SJCRH30 (cell line): ENCODE data around the gene ZFYVE21. TPM values are rescaled to one million over a fixed set of nuclear protein-coding genes. Genes with fewer than 3 reads are reported as not detected.
A peak's percentile ranks its signal among the peaks of the same experiment; 100 is the strongest.
"Not testable (repeated sequence)": the region's sequence is repeated elsewhere in the genome, so short reads cannot be mapped to it uniquely, and the experiment has no call there.

ENCODE experiments used
- DNase-seq, 2 experiments: peaks; one replicate each; pipeline ENCODE4 v3.0.0-alpha.2; 2015 to 2020
- H3K27ac ChIP-seq: fragments of 250-450 bp; sonication (Bioruptor Pico); 2 replicates; pipeline ENCODE4 v1.5.1; 2020; ENCODE audit warnings: mild to moderate bottlenecking, moderate library complexity
- H3K27me3 ChIP-seq: fragments of 250-450 bp; sonication (Bioruptor Pico); 2 replicates; pipeline ENCODE4 v1.5.1; 2020; ENCODE audit warnings: mild to moderate bottlenecking, moderate library complexity
- H3K36me3 ChIP-seq: fragments of 250-450 bp; sonication (Bioruptor Pico); 2 replicates; pipeline ENCODE4 v1.5.1; 2020; ENCODE audit warnings: mild to moderate bottlenecking, moderate library complexity
- H3K4me1 ChIP-seq: fragments of 250-450 bp; sonication (Bioruptor Pico); 2 replicates; pipeline ENCODE4 v1.5.1; 2020; ENCODE audit warnings: mild to moderate bottlenecking, moderate library complexity
- H3K4me3 ChIP-seq: fragments of 250-450 bp; sonication (Bioruptor Pico); 2 replicates; pipeline ENCODE4 v1.5.1; 2020; ENCODE audit warnings: mild to moderate bottlenecking, moderate library complexity
- H3K9me3 ChIP-seq: fragments of 250-450 bp; sonication (Bioruptor Pico); replicated peaks from 2 replicates; pipeline ENCODE4 v1.5.1; 2020; ENCODE audit warnings: mild to moderate bottlenecking, moderate library complexity
- total RNA-seq: library from RNA; depleted of rRNA; stranded (reverse); fragments of >200 nt; shearing (Covaris generic); gene quantifications from 2 replicates; pipeline ENCODE4 v1.2.3, GENCODE V29; 2014

Gene ZFYVE21
- total RNA-seq, 1 experiment from 2014 or later = 28.3 TPM

DNA sequence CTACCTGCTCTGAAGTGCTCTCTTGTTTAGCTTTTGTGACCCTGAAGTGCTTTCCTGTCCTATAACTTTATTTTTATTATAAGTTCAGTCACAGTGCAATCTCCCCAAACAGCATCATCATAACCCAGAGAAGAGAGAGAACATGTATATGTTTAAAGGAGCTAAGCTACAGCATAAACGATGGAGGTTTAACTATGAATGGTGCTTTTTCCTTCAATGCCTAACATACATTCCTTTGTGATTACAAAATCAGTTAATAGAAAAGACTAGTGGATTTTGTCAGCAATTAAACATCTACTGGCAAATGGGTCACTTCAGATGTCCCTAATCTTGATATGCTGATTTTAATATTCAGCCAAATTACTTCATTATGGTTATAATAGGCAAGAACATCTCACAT is 46.4 kb downstream of the ZFYVE21 start:
- Histone ChIP-seq H3K4me1 (no peaks in the 10 kb centered on the region), H3K27me3 (no peaks in the 10 kb centered on the region), H3K27ac (no peak overlapping the region), H3K36me3 (no peaks in the 10 kb centered on the region), H3K4me3 (no peak overlapping the region), H3K9me3 (peaks cover 5% of the 10 kb centered on the region; the same call in 1 of the 2 replicates)
- no peak for DNase-seq

DNA sequence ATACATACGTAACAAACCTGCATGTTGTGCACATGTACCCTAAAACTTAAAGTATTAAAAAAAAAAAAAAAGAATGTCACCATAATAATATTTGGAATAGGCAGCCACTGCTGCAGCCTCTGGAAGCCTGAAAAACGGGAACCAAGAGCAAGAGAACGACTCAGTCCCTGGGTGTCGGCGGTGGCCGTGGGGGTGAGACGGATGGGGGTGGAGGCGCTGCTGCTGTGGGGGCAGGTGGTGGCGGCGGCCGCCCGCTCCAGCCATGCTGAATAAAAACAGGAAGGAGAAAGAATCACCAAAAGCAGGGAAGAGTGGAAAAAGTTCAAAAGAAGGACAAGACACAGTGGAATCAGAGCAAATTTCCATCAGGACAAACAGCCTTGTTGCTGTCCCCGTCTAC is 46.9 kb downstream of the ZFYVE21 start:
- Histone ChIP-seq H3K4me1 (no peaks in the 10 kb centered on the region), H3K4me3 (no peak overlapping the region), H3K27ac (no peak overlapping the region), H3K36me3 (no peaks in the 10 kb centered on the region), H3K9me3 (peaks cover 5% of the 10 kb centered on the region; the same call in 1 of the 2 replicates), H3K27me3 (no peaks in the 10 kb centered on the region)
- no peak for DNase-seq

DNA sequence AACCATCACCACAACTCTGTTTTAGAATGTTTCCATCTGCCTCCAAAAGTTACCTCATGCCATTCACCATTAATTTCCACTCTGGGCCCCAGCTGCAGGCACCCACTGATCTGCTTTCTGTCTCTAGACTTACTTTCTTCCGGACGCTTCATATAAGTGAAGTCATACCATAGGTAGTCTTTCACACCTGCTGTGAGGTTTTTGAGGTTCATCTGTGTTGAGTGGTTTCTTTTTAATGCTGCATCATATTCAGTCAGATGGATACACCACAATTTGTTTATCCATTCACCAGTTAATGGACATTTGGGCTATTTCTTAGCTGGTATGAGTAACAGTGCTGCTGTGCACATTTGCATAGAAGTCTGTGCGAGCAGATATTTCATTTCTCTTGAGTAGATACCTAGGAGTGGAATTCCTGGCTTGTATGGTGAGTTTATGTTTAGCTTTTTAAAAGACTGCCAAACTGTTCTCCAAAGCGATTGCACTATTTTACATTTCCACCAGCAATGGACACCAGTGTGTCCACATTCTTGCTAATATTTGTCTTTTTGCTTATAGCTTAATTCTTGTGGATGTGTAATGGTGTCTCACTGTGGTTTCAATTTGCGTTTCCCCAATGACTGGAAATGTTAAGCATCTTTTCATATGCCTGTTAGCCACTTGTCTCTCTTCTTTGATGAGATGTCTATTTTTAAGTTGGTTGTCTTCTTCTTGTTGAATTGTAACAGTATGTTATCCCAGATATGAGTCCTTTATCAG is 48.3 kb downstream of the ZFYVE21 start:
- DNase-seq = no peak
- no peaks in the 10 kb centered on the region for H3K27me3 ChIP-seq

DNA sequence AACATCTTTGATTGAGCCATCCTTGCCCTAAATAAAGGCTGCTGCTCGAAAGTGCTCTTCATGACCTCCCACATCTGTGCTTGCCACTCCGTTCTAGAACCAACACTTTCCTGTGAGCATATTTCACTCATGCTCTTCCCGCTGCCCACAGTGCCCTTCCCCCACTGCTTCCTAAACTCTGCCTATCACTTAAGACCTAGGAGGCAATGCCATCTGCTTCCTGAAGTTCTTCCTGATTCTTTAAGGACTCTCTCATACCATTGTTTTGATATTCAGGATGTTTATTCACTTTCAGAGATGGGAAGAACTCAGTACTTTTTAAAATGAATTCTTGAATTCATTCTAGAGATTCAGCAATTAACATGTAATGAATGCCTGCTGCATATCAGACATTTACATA is 49.9 kb downstream of the ZFYVE21 start:
- Histone ChIP-seq H3K4me1 (no peaks in the 10 kb centered on the region), H3K36me3 (no peaks in the 10 kb centered on the region), H3K27ac (no peak overlapping the region), H3K9me3 (peaks cover 5% of the 10 kb centered on the region; the same call in 1 of the 2 replicates), H3K4me3 (no peak overlapping the region), H3K27me3 (no peaks in the 10 kb centered on the region)
- DNase-seq = no peak

More for the DNA sequence above, 48.3 kb downstream of the ZFYVE21 start:
- no peak overlapping the region for H3K4me3 ChIP-seq
- no peaks in the 10 kb centered on the region for H3K4me1 ChIP-seq
- H3K36me3 ChIP-seq = no peaks in the 10 kb centered on the region
- H3K27ac ChIP-seq = no peak overlapping the region
- H3K9me3 ChIP-seq = peaks cover 5% of the 10 kb centered on the region; the same call in 1 of the 2 replicates

DNA sequence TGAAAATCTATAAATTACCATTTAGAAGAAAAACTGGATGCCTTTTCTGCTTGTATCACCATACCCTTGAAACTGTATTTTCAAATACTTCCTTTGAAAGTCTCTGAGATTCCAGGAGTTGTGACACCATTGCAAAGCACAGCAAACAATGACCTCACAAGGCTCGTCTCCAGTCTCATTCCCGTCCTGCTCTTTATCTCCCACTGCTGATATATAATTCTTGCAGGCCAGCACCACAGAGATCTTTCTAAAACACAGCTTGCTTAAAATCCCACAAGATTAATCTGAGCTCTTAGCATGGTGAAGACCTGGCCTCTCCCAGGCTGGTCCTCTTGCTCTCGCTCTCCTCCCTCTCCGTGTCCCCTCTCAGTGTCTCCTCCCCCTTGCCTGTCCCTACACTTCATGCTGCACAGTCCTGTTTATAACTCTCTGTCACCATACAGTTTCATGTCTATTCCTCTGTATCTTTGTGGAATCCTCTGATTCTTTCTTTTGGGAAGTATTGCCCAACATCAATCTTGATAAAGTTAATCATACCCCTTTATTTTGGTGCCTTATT is 51.8 kb downstream of the ZFYVE21 start:
- Histone ChIP-seq H3K36me3 (peaks cover 4% of the 10 kb centered on the region), H3K27ac (no peak overlapping the region), H3K9me3 (peaks cover 11% of the 10 kb centered on the region; the same call in 1 of the 2 replicates), H3K4me3 (no peak overlapping the region), H3K27me3 (no peaks in the 10 kb centered on the region), H3K4me1 (no peaks in the 10 kb centered on the region)
- DNase-seq = no peak

DNA sequence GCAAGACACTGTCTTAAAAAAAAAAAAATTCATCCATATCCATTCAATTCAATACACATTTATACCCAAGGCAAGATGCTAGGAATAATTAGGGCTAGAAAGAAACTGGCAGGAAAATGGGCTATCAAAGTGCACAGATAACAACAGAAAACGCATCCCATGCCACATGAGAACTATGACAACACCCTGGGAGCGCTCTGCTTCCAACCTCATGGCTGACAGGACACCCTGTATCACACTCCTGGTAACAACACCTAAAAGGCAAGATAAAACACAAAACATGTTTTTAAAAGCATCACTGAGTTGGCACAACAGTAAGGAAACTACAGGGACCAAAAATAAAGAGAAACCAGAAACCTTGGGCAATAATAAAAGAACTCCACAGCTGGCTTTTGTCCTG is 54.9 kb downstream of the ZFYVE21 start:
- DNase-seq = no peak
- no peak overlapping the region for H3K27ac ChIP-seq

DNA sequence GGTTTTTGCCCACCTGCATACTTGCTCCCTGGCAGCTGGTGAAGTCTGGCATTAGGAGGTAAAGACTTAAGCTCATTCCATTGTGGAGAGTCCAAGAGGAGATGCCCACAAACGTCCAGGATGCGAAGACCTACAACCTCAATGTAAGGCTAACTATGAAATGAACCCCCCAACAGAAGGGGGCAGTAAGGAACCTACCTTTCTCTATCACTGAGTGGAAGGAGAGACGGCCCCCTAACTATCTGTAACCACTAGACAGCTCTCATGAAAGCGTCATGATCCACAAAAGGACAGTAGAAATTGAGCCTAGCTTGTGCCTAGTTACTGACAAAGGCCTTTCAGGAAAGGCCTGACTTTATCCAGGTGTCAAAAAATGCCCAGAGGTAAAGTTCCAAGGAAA is 55.3 kb downstream of the ZFYVE21 start:
- Histone ChIP-seq H3K36me3 (peaks cover 7% of the 10 kb centered on the region), H3K4me1 (no peaks in the 10 kb centered on the region), H3K27ac (no peak overlapping the region), H3K27me3 (no peaks in the 10 kb centered on the region), H3K9me3 (peaks cover 6% of the 10 kb centered on the region; the same call in 1 of the 2 replicates), H3K4me3 (no peak overlapping the region)
- peak in 1 of 2 experiments; percentile 26 for DNase-seq

More for the DNA sequence above, 54.9 kb downstream of the ZFYVE21 start:
- Histone ChIP-seq H3K36me3 (peaks cover 7% of the 10 kb centered on the region), H3K4me3 (no peak overlapping the region), H3K9me3 (peaks cover 7% of the 10 kb centered on the region; the same call in 1 of the 2 replicates), H3K4me1 (no peaks in the 10 kb centered on the region), H3K27me3 (no peaks in the 10 kb centered on the region)

DNA sequence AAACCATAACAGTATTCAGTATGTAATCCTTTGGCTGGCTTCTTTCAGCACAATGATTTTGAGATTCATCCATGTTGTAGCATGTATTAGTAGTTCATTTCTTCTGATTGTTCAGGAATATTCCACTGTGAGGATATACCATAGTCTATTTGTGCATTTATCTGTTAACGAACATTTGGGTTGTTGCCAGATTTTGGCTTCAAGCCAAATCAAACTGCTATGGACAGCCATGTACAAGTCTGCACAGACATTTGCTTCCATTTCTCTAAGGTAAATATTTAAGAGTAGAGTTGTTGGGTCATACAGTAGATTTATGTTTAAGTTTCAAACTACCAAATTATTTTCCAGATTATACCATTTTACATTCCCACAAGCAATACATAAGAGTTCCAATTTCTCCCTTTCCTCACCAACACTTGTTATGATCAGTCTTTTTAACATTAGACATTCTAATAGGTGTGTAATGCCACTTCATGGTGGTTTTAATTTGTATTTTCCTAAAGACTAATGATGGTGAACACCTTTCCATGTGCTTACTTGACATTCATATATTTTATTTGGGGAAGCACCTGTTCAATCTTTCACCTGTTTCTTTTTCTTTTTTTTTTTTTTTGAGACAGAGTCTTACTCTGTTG is 56.6 kb downstream of the ZFYVE21 start:
- Histone ChIP-seq H3K27ac (no peak overlapping the region), H3K4me1 (no peaks in the 10 kb centered on the region), H3K27me3 (no peaks in the 10 kb centered on the region), H3K9me3 (peaks cover 6% of the 10 kb centered on the region; the same call in 1 of the 2 replicates), H3K36me3 (peaks cover 7% of the 10 kb centered on the region), H3K4me3 (no peak overlapping the region)
- no peak for DNase-seq

DNA sequence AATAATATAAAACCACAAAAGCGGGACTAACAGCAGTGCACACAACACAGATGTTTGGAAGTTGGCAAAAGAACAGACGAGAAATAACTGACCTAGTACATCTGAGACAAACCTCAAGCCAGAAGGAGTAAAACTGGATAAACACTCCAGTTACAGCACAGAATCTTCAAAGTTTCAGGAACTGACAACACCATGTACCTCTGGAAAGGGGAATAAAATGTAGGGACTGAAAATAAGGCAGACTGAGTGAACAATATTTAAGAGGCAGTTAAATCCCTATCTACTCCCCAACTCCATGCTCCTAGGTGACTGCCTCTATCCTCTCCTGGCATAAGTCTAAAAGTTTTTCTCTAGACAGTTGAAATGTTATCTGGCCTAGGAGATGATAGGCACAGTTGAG is 57.9 kb downstream of the ZFYVE21 start:
- peaks cover 6% of the 10 kb centered on the region; the same call in 1 of the 2 replicates for H3K9me3 ChIP-seq
- no peak for DNase-seq
- no peaks in the 10 kb centered on the region for H3K27me3 ChIP-seq
- no peak overlapping the region for H3K4me3 ChIP-seq
- H3K36me3 ChIP-seq = peaks cover 9% of the 10 kb centered on the region
- no peak overlapping the region for H3K27ac ChIP-seq
- H3K4me1 ChIP-seq = no peaks in the 10 kb centered on the region

DNA sequence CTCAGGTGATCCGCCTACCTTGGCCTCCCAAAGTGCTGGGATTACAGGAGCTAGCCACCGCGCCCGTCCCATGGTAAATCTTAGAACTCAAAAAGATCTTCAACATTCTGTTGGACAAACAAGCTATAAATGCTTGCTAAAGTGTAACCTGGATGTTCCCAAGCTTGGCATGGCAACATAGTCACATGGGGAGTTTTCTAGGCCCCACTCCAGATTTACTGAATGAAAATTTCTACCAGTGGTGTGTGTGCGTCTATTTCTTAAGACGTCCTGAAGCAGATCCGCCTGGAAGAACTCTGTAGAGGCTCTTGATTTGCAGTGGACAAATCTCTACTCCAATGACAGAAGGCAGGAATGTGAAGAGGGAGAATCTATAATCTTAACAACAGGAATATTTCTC is 59.9 kb downstream of the ZFYVE21 start:
- Histone ChIP-seq H3K27me3 (no peaks in the 10 kb centered on the region), H3K9me3 (peaks cover 6% of the 10 kb centered on the region; the same call in 1 of the 2 replicates)
- no peak for DNase-seq

DNA sequence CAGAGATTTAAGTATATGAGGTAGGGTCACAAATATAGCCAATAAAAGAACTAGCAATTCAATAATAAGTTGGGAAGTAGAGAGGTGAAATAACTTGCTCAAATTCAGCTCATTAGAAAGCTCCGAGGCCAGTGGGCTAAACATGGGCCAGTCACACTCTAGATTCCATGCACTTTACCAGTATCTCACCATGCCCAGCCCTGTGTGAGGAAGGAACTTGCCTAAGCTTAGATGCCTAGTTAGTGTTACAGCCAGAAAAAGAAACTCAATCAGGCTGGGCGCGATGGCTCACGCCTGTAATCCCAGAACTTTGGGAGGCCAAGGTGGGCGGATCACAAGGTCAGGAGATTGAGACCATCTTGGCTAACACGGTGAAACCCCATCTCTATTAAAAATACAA is 60.7 kb downstream of the ZFYVE21 start:
- not testable (repeated sequence) for DNase-seq, H3K4me3 ChIP-seq, H3K27ac ChIP-seq, H3K27me3 ChIP-seq, H3K4me1 ChIP-seq, H3K9me3 ChIP-seq
- H3K36me3 ChIP-seq = peaks cover 16% of the 10 kb centered on the region

More for the DNA sequence above, 59.9 kb downstream of the ZFYVE21 start:
- H3K36me3 ChIP-seq = peaks cover 13% of the 10 kb centered on the region
- no peak overlapping the region for H3K27ac ChIP-seq
- no peak overlapping the region for H3K4me3 ChIP-seq
- no peaks in the 10 kb centered on the region for H3K4me1 ChIP-seq

DNA sequence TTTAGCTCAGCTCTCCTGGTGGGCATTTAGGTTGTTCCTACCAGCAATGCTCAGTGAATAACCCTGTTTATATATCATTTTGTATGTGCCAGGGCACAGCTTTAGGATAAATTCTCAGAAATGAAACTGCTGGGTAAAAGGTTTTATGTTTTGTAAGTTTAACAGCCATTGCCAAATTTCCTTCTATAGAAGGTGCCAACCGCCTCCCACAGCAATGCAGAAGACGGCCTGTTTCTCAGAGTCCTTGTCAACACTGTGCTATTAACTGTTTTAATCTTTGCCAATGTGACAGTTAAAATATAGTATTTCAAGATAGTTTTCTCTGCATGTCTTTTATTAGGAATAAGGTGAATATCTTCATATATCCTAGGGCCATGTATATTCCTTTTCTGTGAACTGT is 66.8 kb downstream of the ZFYVE21 start:
- no peak overlapping the region for H3K27ac ChIP-seq
- peaks cover 9% of the 10 kb centered on the region for H3K36me3 ChIP-seq

More for the DNA sequence above, 66.8 kb downstream of the ZFYVE21 start:
- no peaks in the 10 kb centered on the region for H3K27me3 ChIP-seq
- no peaks in the 10 kb centered on the region for H3K4me1 ChIP-seq
- DNase-seq = no peak
- H3K9me3 ChIP-seq = no peaks in the 10 kb centered on the region
- no peak overlapping the region for H3K4me3 ChIP-seq
